Measurements from ENCODE around the gene HEMK1. TPM values are rescaled to one million over a fixed set of nuclear protein-coding genes. Genes with fewer than 3 reads are reported as not detected.

The HEMK1 gene
- total RNA-seq, 1 donor from 2014 or later: 28.3 TPM

DNA sequence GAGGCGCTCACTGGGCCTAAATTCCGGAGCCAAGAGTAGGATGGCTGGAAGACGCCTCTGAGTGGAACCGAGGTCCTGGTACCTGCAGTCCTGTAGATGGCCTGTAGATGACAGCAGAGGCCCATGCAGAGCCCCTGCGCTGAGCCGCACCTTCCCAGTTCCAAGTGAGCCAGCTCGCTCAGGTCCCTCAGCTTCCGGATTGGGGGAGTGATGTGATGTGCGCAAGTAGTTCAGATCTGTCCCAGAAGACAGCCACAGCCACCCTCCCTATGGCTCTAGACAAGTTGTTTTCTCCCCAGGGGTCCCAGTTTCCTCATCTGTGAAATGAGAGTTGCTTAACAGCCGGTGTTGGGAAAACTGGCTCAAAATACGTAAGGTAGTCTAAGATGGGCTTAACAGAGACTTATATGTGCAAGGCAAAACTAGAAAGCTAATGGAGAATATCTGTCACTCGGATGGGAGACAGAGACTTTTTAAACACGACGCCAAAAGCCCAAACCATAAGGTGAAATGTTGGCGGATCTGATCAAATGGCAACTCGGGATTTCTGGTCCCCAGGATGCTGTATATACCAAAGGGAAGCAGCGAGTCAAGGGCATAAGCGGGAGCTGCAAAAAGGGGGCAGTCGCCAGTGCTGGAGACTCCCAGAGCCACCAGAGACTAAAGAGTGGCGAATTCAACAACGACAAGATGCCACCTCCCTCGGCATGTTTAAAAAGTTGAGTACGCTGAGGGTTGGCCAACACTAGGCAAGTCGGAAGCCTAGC lies 46.9 kb downstream of the HEMK1 start:
- peaks cover 58% of the 10 kb centered on the region for H3K4me1 ChIP-seq
- TF ChIP-seq, protein P1, sequence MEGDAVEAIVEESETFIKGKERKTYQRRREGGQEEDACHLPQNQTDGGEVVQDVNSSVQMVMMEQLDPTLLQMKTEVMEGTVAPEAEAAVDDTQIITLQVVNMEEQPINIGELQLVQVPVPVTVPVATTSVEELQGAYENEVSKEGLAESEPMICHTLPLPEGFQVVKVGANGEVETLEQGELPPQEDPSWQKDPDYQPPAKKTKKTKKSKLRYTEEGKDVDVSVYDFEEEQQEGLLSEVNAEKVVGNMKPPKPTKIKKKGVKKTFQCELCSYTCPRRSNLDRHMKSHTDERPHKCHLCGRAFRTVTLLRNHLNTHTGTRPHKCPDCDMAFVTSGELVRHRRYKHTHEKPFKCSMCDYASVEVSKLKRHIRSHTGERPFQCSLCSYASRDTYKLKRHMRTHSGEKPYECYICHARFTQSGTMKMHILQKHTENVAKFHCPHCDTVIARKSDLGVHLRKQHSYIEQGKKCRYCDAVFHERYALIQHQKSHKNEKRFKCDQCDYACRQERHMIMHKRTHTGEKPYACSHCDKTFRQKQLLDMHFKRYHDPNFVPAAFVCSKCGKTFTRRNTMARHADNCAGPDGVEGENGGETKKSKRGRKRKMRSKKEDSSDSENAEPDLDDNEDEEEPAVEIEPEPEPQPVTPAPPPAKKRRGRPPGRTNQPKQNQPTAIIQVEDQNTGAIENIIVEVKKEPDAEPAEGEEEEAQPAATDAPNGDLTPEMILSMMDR (IDR thresholded peaks at IDR 0.05): peak; percentile 97
- H3K27me3 ChIP-seq: no peaks in the 10 kb centered on the region
- ATAC-seq (peak; percentile 53), DNase-seq (peak; percentile 89)
- peak overlapping the region; percentile 93 for H3K4me3 ChIP-seq
- intact Hi-C loops (cut with DNase I): no loop called here
- no peaks in the 10 kb centered on the region for H3K9me3 ChIP-seq
- no peaks in the 10 kb centered on the region for H3K36me3 ChIP-seq
- peak overlapping the region; percentile 93 for H3K27ac ChIP-seq

- no peaks in the 10 kb centered on the region for H3K9me3 ChIP-seq
- H3K4me3 ChIP-seq: peak overlapping the region; percentile 93
- H3K36me3 ChIP-seq: no peaks in the 10 kb centered on the region
- DNase-seq: peak; percentile 97
- peaks cover 58% of the 10 kb centered on the region for H3K4me1 ChIP-seq
- ATAC-seq: peak; percentile 76
- TF ChIP-seq, protein P1 (IDR thresholded peaks at IDR 0.05): no peak
- no peaks in the 10 kb centered on the region for H3K27me3 ChIP-seq
- intact Hi-C loops (cut with DNase I): no loop called here
- H3K27ac ChIP-seq: peak overlapping the region; percentile 93
Observed at GRCh38 chr3:50616770-50617095, 47.4 kb downstream of the HEMK1 start.

DNA sequence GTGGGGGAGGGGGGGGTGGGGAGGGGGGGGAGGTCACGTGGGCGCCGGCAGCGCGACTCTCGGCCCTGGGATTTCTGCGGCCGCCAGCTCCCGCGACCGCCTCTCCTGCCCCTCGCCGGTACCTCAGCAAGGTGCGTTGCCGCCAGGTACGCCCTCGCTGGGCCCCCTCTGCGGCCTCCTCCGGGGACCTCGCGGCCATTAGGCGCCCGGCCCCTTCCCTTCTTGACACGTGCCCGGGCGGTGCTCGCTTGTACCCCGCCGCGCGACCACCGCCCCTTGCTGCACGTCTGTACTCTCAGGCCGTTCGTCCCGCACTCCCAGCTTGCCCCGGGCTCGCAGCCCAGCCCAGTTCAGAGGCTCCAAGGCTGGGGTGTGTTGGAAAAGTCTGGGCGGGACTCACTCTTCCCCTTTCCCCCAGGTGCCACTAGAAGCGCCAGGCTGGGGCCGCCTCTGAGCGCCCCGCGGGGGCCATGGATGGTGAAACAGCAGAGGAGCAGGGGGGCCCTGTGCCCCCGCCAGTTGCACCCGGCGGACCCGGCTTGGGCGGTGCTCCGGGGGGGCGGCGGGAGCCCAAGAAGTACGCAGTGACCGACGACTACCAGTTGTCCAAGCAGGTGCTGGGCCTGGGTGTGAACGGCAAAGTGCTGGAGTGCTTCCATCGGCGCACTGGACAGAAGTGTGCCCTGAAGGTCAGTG lies 47.9 kb downstream of the HEMK1 start, which contains the start of gene MAPKAPK3:
Gene MAPKAPK3 (plus strand): TSS at position 56 of the 696 bp plus-strand sequence. CDS start 415 bp downstream, at position 471.
- TF ChIP-seq, protein P1 (IDR thresholded peaks at IDR 0.05): no peak
- Histone ChIP-seq H3K36me3 (no peaks in the 10 kb centered on the region), H3K4me3 (peak within 1 kb of the TSS; percentile 93), H3K27ac (peak within 1 kb of the TSS; percentile 93), H3K9me3 (no peaks in the 10 kb centered on the region), H3K27me3 (no peaks in the 10 kb centered on the region), H3K4me1 (peaks cover 58% of the 10 kb centered on the region)
- intact Hi-C loops (cut with DNase I): no loop called here
- ATAC-seq: peak; percentile 43
- peak; percentile 87 for DNase-seq

DNA sequence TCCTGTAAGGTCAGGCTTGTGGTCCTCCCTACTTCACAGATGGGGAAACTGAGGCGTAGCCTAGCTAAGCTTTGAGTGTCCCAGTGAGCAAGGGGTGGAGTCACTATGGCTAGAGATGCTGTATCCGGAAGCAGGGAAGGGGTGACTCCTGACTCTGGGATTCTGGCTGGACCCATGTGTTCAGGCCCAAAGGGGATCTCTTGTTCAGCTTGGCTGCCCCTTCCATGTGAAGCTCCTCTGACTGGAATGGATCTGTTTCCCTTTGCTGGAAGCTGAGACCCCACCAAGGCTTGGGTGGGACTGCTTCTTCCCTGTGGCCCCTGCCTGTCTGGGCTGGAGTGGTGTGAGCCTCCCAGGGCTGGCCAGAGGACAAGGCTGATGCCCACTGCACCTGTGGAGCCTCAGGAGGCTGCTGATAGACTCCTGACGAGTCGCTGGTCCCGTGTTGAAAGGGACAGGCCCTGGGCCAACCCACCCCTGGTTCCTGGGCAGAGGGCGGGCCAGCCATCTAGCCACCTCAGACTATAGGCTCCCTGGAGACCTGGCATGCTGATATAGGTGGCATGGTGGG lies 48.7 kb downstream of the HEMK1 start:
- peaks cover 52% of the 10 kb centered on the region for H3K4me1 ChIP-seq
- TF ChIP-seq, protein P1 (IDR thresholded peaks at IDR 0.05): no peak
- no peak for ATAC-seq
- H3K27me3 ChIP-seq: no peaks in the 10 kb centered on the region
- H3K36me3 ChIP-seq: no peaks in the 10 kb centered on the region
- peak overlapping the region; percentile 93 for H3K27ac ChIP-seq
- DNase-seq: peak; percentile 67
- H3K9me3 ChIP-seq: no peaks in the 10 kb centered on the region
- intact Hi-C loops (cut with DNase I): no loop called here
- H3K4me3 ChIP-seq: peak overlapping the region; percentile 93

- peak overlapping the region; percentile 56 for H3K27ac ChIP-seq
- DNase-seq (peak; percentile 67), ATAC-seq (peak; percentile 34)
- H3K27me3 ChIP-seq: no peaks in the 10 kb centered on the region
- H3K9me3 ChIP-seq: no peaks in the 10 kb centered on the region
- H3K36me3 ChIP-seq: no peaks in the 10 kb centered on the region
- TF ChIP-seq, protein P1 (IDR thresholded peaks at IDR 0.05): no peak
- H3K4me1 ChIP-seq: peaks cover 67% of the 10 kb centered on the region
- intact Hi-C loops (cut with DNase I): no loop called here
- no peak overlapping the region for H3K4me3 ChIP-seq
Observed at GRCh38 chr3:50620420-50620819, 51.1 kb downstream of the HEMK1 start.

Data from upper lobe of right lung (tissue), 1 donor.